Common myeloid progenitor, CD34-positive (primary cell): ENCODE data around the gene CPLX1.
A peak's percentile ranks its signal among the peaks of the same experiment; 100 is the strongest.
"Not testable (repeated sequence)": the region's sequence is repeated elsewhere in the genome, so short reads cannot be mapped to it uniquely, and the experiment has no call there.

Experiments used
- CTCF ChIA-PET: fragments of 350-600 bp; sonication (Branson Sonifier 250); formaldehyde crosslinking; loops from one replicate; lab custom pipeline; 2021; ENCODE audit warnings: antibody characterized with exemption; lab: Charles Lee
- POLR2A ChIA-PET: fragments of 350-600 bp; sonication (Branson Sonifier 250); formaldehyde crosslinking; loops from one replicate; lab custom pipeline; 2021; ENCODE audit warnings: antibody characterized with exemption; lab: Charles Lee
- DNase-seq, 3 donors: peaks; one replicate each; pipeline versions ENCODE4 v3.0.0 to v3.0.0-alpha.2; 2013
- H3K27ac ChIP-seq, 2 experiments: 1 replicate in 1 of 2; 2 replicates in 1 of 2; pipeline ENCODE4 v1.7.0; 2013; ENCODE audit warnings: inconsistent platforms in 2 of 2, low read length in 2 of 2, mild to moderate bottlenecking in 2 of 2, low read depth in 1 of 2, moderate library complexity in 1 of 2; ENCODE audit not compliant: severe bottlenecking in 2 of 2, insufficient read depth in 1 of 2, poor library complexity in 1 of 2
- H3K27me3 ChIP-seq, 5 experiments: replicated peaks in 2 of 5; 1 replicate in 3 of 5; 2 replicates in 2 of 5; pipeline versions ENCODE4 v1.6.1 to v1.7.0; 2013; ENCODE audit warnings: low read length in 4 of 5, mild to moderate bottlenecking in 2 of 5, moderate library complexity in 2 of 5, inconsistent platforms in 1 of 5; ENCODE audit not compliant: insufficient read depth in 5 of 5, control insufficient read depth in 4 of 5
- H3K36me3 ChIP-seq, 4 experiments: 1 replicate in 2 of 4; 2 replicates in 2 of 4; pipeline versions ENCODE4 v1.6.1 to v1.7.0; 2013; ENCODE audit warnings: low read length in 3 of 4, control low read depth in 1 of 4, mild to moderate bottlenecking in 1 of 4; ENCODE audit not compliant: control insufficient read depth in 4 of 4, insufficient read depth in 4 of 4
- H3K4me1 ChIP-seq, 4 experiments: 1 replicate in 3 of 4; 2 replicates in 1 of 4; pipeline versions ENCODE4 v1.6.1 to v1.7.1; 2013; ENCODE audit warnings: low read length in 3 of 4, mild to moderate bottlenecking in 3 of 4, control low read depth in 1 of 4, inconsistent platforms in 1 of 4, moderate library complexity in 1 of 4; ENCODE audit not compliant: control insufficient read depth in 4 of 4, insufficient read depth in 4 of 4; ENCODE audit errors: control extremely low read depth in 1 of 4
- H3K4me3 ChIP-seq, 7 experiments: 1 replicate in 4 of 7; 2 replicates in 3 of 7; pipeline versions ENCODE4 v1.5.1 to v1.7.0; 2013; ENCODE audit warnings: mild to moderate bottlenecking in 7 of 7, low read length in 6 of 7, moderate library complexity in 6 of 7, inconsistent platforms in 2 of 7, low read depth in 2 of 7, control low read depth in 1 of 7; ENCODE audit not compliant: insufficient read depth in 4 of 7, control insufficient read depth in 1 of 7; ENCODE audit errors: extremely low read depth in 1 of 7
- H3K9me3 ChIP-seq, 5 experiments: 1 replicate in 4 of 5; 2 replicates in 1 of 5; pipeline versions ENCODE4 v1.6.1 to v1.7.1; 2013; ENCODE audit warnings: low read length in 4 of 5, mild to moderate bottlenecking in 2 of 5, inconsistent platforms in 1 of 5, low read depth in 1 of 5, moderate library complexity in 1 of 5; ENCODE audit not compliant: control insufficient read depth in 4 of 5, insufficient read depth in 2 of 5; ENCODE audit errors: control extremely low read depth in 1 of 5
- WGBS: methylation state at CpG from one replicate; pipeline ENCODE4 v1.1.5; 2013; ENCODE audit not compliant: insufficient coverage; 5-methylcytosine and 5-hydroxymethylcytosine counted together

CPLX1 gene

GRCh38 chr4:813900-814299 lies 12.0 kb downstream of the CPLX1 start:
- H3K36me3 ChIP-seq: no peaks in the 10 kb centered on the region
- H3K9me3 ChIP-seq: no peaks in the 10 kb centered on the region
- no peaks in the 10 kb centered on the region for H3K4me1 ChIP-seq
- POLR2A ChIA-PET: interaction anchor here (0.9 kb wide), 1 partner anchor 118 kb away, joined by 5 read pairs; the partner anchor contains the start of genes GAK and TMEM175
- CTCF ChIA-PET: no interaction called here
- H3K4me3 ChIP-seq: no peak overlapping the region
- WGBS: 53% methylated on average over 10 of the region's 10 CpGs
- no peak overlapping the region for H3K27ac ChIP-seq
- peak in 1 of 3 donors; percentile 25 for DNase-seq
- H3K27me3 ChIP-seq: peaks cover 5 to 77% (median 23%) of the 10 kb centered on the region in 5 experiments

DNA sequence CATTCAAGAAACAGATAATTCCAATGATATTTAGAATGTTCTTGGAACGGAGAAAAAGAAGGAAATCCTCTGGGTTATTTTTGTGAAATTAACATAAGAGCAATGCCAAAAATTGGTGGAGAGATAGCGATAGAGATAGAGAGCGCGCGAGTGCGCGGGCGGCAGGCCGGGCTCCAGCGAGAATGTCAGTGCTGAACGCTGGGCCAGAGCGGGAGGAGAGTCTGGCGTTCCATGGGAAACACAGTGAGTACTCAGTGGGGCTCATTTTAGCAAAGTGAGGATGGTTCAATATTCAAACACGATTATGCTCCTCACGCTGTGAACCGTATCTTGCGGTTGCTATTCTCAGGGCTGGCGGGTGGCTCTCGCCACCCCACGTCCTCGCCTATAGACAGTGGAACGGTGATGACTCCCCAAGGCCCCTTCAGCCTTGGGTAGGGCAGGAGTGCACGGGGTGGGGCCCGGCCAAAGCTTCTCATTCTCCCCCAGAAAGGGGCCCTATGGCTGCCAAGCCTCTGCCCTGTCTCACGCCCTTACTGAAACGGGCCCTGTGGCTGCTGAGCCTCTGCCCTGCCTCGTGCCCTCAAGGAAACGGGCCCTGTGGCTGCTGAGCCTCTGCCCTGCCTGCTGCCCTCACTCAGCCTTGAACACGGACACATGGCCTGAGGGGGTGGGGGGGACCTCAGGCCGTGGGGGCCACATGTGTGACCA lies 16.9 kb downstream of the CPLX1 start:
- Histone ChIP-seq H3K4me3 (no peak overlapping the region), H3K27ac (no peak overlapping the region), H3K4me1 (no peaks in the 10 kb centered on the region), H3K9me3 (peaks cover 0 to 2% (median 0%) of the 10 kb centered on the region in 5 experiments), H3K36me3 (no peaks in the 10 kb centered on the region), H3K27me3 (peaks cover 5 to 38% (median 20%) of the 10 kb centered on the region in 5 experiments)
- no peak for DNase-seq
- 96% methylated on average over 26 of the region's 30 CpGs for WGBS
- ChIA-PET CTCF (no interaction called here), POLR2A (no interaction called here)

GRCh38 chr4:807792-808191 lies 18.1 kb downstream of the CPLX1 start:
- no peak for DNase-seq

DNA sequence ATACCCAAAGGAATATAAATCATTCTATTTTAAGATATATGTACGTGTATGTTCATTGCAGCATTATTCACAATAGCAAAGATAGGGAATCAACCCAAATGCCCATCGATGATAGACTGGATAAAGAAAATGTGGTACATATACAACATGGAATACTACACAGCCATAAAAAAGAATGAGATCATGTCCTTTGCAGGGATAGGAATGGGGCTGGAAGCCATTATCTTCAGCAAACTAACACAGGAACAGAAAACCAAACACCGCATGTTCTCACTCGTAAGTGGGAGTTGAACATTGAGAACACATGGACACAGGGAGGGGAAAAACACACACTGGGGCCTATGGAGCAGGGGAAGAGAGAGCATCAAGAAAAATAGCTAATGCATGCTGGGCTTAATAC lies 18.9 kb downstream of the CPLX1 start:
- POLR2A ChIA-PET, H3K27ac ChIP-seq, CTCF ChIA-PET, H3K4me1 ChIP-seq, DNase-seq, H3K4me3 ChIP-seq, H3K36me3 ChIP-seq, H3K9me3 ChIP-seq: not testable (repeated sequence)
- H3K27me3 ChIP-seq: peaks cover 5 to 22% (median 11%) of the 10 kb centered on the region in 5 experiments
- 100% methylated on average over 2 of the region's 4 CpGs for WGBS

More at GRCh38 chr4:807792-808191, 18.1 kb downstream of the CPLX1 start:
- Histone ChIP-seq H3K9me3 (peaks cover 0 to 2% (median 0%) of the 10 kb centered on the region in 5 experiments), H3K4me1 (no peaks in the 10 kb centered on the region), H3K27ac (no peak overlapping the region), H3K27me3 (peaks cover 5 to 28% (median 14%) of the 10 kb centered on the region in 5 experiments), H3K36me3 (no peaks in the 10 kb centered on the region), H3K4me3 (no peak overlapping the region)
- CTCF ChIA-PET: interaction anchor here (0.9 kb wide), 1 partner anchor 237 kb away, joined by 3 read pairs; no protein-coding TSS in a partner anchor
- POLR2A ChIA-PET: no interaction called here
- 100% methylated on average over 2 of the region's 5 CpGs for WGBS

DNA sequence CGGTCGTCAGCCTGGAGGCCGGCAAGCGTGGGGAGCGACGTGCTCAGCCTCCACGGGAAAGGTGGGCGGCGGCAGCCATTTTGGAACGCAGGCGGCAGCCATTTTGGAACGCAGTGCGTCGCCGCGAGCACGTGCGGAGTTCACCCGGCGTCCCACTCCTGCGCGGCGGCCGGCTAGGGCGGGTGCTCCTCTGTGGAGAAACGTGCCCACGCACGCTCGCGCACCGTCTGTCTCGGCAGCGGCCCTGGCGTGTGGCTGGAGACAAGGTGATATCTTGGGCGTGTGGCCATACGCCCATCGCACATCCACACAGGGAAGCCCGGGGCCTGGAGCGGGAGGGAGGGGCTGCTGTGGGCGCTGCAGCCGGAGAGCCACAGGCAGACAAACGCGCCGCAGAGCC lies 21.1 kb downstream of the CPLX1 start:
- H3K4me3 ChIP-seq: no peak overlapping the region
- no peak overlapping the region for H3K27ac ChIP-seq
- no peaks in the 10 kb centered on the region for H3K4me1 ChIP-seq
- CTCF ChIA-PET: no interaction called here
- WGBS: 79% methylated on average over 44 of the region's 44 CpGs
- H3K9me3 ChIP-seq: peaks cover 0 to 11% (median 6%) of the 10 kb centered on the region in 5 experiments
- H3K27me3 ChIP-seq: peaks cover 0 to 19% (median 6%) of the 10 kb centered on the region in 5 experiments
- no peak for DNase-seq
- POLR2A ChIA-PET: no interaction called here
- no peaks in the 10 kb centered on the region for H3K36me3 ChIP-seq

DNA sequence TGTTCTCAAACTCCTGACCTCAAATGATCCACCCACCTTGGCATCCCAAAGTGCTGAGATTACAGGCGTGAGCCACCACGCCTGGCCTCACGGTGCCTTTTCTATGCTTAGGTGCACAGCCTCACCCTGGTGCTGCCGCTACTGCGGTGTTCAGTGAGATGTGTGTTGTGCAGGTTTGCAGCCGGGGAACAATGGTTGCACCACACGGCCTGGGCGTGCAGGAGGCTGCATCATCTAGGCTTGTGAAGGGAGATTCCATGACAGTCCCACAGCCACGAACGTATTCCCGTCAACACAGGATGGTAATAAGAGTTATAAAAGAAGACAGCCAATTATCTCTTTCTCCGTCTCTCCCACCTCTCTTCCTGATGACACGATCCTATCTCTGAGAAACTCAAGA lies 22.0 kb downstream of the CPLX1 start:
- H3K27ac ChIP-seq: no peak overlapping the region
- peaks cover 0 to 3% (median 0%) of the 10 kb centered on the region in 4 experiments for H3K4me1 ChIP-seq
- H3K4me3 ChIP-seq: no peak overlapping the region
- peaks cover 0 to 11% (median 6%) of the 10 kb centered on the region in 5 experiments for H3K9me3 ChIP-seq
- WGBS: 93% methylated on average over 12 of the region's 13 CpGs
- DNase-seq: no peak
- ChIA-PET CTCF (no interaction called here), POLR2A (no interaction called here)
- no peaks in the 10 kb centered on the region for H3K36me3 ChIP-seq
- H3K27me3 ChIP-seq: peaks cover 0 to 20% (median 6%) of the 10 kb centered on the region in 5 experiments

GRCh38 chr4:801436-802124 lies 24.3 kb downstream of the CPLX1 start:
- H3K4me1 ChIP-seq: peaks cover 0 to 3% (median 0%) of the 10 kb centered on the region in 4 experiments
- no peak overlapping the region for H3K27ac ChIP-seq
- H3K27me3 ChIP-seq: peaks cover 0 to 29% (median 9%) of the 10 kb centered on the region in 5 experiments
- CTCF ChIA-PET: no interaction called here
- peaks cover 0 to 11% (median 6%) of the 10 kb centered on the region in 5 experiments for H3K9me3 ChIP-seq
- H3K4me3 ChIP-seq: no peak overlapping the region
- H3K36me3 ChIP-seq: no peaks in the 10 kb centered on the region
- 96% methylated on average over 13 of the region's 13 CpGs for WGBS
- POLR2A ChIA-PET: no interaction called here
- no peak for DNase-seq
